GM21423 (cell line): Measurements from ENCODE around the gene CDH3.

Source experiments
- ATAC-seq: cut with Tn5 transposase; IDR thresholded peaks from one replicate; pipeline ENCODE4 v1.9.1; 2021; ENCODE audit warnings: mild to moderate bottlenecking, moderate library complexity; ENCODE audit not compliant: unreplicated experiment

Gene CDH3

DNA sequence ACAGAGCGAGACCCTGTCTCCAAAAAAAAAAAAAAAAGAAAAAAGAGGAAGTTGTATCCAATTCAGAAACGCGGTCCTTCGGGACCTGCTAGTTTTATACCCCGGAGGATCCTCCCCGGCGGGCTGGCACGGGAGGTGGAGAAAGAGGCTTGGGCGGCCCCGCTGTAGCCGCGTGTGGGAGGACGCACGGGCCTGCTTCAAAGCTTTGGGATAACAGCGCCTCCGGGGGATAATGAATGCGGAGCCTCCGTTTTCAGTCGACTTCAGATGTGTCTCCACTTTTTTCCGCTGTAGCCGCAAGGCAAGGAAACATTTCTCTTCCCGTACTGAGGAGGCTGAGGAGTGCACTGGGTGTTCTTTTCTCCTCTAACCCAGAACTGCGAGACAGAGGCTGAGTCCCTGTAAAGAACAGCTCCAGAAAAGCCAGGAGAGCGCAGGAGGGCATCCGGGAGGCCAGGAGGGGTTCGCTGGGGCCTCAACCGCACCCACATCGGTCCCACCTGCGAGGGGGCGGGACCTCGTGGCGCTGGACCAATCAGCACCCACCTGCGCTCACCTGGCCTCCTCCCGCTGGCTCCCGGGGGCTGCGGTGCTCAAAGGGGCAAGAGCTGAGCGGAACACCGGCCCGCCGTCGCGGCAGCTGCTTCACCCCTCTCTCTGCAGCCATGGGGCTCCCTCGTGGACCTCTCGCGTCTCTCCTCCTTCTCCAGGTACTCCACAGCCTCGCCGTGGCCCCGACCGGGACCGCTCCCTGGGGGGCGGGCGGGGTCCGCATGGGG, at the start of gene CDH3:
Gene CDH3, plus strand, starts transcription at position 596 of the 779 bp plus-strand sequence. Its CDS starts 70 bp downstream, at position 666.
- no peak for ATAC-seq

DNA sequence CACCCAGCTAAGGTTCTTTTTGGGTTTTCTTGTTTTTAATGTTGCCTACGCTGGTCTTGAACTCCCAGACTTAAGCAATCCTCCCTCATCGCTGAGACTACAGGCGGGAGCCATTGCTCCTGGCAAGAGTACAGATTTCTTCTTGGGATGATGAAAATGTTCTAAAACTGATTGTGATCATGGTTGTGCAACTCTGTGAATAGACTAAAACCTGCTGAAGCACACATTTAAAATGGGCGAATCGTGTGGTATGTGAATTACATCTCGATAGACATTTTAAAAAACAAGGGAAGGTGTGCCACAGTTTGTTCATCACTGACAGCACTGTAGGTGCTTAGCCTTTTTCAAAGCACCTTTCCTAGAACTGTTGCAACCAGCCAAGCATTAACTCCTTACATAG, 48.8 kb upstream of the CDH3 start:
- no peak for ATAC-seq

DNA sequence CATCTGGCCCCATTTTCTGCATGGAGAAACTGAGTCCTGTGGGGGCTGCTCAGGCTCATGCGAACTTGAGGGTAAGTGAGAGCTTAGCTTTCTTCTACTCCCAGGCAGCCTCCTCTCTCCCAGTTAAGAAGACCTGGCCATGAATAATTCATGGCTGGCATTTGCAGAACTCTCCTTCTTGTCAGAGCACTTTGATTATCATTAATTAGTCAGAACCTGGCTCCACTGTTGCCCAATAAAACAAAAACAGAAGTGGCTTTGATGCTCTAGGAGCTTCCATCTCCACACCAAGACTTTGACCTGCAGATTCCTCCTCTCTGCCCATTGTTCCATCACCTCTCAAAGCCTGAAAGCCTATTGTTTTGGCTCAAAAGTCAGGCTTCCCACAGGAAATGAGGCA, 45.5 kb upstream of the CDH3 start:
- no peak for ATAC-seq

DNA sequence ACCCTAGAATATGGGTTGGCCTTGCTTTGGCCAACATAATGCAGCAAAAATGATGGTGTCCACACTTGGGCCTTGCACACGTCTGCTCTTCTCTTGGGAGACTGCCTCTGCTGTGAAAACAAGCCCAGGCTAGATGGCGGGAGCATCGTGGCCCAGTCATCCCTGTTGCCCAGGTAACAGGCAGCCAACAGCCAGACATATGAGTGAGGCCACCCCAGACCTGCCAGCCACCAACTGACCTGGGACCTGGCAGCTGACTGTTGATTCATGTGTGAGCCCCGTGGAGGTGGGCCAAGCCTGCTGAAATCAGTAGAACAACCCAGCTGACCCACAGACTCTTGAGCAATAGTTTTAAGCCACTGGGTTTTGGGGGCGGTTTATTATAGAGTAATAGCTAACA, 39.4 kb upstream of the CDH3 start:
- ATAC-seq: no peak

DNA sequence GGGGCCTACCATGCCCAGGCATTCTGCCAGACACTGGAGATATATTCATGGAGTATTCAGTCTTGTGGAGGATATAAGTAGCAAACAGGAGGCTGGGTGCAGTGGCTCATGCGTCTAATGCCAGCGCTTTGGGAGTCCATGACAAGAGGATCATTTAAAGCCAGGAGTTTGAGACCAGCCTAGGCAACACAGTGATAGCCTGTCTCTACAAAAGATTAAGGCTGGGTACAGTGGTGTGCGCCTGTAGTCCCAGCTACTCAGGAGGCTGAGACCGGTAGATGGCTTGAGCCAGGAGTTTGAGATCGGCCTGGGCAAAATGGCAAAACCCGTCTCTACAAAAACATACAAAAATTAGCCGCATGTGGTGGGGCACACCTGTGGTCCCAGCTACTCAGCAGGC, 37.7 kb upstream of the CDH3 start:
- no peak for ATAC-seq

DNA sequence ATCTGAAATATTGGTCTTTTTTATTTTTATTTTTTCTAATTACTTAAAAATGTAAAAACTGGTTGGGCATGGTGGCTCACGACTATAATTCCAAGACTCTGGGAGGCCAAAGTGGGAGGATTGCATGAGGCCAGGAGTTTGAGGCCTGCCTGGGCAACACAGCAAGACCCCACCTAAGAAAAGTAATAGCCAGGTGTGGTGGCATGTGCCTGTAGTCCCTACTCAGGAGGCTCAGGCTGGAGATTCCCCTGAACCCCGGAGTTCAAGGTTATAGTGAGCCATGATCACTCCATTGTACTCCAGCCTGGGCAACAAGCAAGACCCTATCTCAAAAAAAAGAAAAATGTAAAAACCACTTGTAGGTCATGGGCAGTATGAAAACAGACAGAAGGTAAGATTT, 36.8 kb upstream of the CDH3 start:
- ATAC-seq: no peak

DNA sequence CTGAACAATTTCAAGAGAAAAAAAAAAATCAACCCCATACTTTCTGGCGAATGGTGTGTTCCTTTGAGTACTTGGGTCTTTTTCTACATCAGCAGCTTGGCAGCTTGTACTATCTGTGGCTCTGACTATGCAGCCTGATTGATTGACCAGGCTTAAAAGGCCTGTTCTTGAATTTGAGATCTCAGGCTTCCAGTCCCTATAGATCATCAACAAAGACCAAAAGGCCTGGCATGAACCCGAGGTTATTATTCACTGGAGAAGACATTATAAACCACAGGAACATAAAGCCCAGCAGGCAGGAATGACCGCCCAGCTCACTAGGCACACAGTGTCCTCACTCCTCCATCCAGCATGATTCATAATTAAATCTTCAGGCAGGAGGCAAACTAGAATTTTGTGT, 32.1 kb upstream of the CDH3 start:
- ATAC-seq: no peak

DNA sequence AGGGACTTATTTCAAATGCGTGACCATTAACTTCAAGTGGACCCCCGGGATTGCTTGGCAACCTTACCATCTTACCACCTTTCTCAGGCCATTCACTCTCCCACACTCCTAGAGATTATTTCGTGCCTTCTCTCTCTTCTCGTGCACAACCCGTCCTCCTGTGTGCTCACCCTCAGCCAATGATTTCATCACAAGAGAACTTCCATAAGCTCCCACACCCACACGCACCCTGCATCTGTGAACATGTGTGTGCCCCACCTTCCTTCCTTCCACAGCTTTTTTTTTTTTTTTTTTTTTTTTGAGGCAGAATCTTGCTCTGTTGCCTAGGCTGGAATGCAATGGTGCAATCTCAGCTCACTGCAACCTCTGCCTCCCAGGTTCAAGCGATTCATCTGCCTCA, 27.4 kb upstream of the CDH3 start:
- ATAC-seq: no peak

DNA sequence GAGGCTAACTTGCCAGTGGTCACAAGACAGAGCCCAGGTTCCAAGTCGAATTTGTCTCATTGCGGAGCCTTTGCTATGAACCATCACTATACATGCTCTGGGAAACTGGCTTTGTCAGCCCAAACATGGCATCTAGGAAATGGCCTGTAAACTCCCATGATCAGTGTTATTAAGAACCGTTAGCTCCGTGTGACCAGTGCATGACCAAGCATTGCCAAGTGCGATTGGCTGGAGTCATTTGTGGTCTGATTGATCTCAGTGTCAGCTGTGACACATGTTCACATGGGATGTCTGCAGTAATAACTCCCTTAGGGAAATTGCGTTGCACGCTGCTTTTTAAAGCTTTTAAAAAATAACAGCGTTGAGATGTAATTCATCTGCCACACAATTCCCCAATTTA, 18.6 kb upstream of the CDH3 start:
- ATAC-seq: no peak

DNA sequence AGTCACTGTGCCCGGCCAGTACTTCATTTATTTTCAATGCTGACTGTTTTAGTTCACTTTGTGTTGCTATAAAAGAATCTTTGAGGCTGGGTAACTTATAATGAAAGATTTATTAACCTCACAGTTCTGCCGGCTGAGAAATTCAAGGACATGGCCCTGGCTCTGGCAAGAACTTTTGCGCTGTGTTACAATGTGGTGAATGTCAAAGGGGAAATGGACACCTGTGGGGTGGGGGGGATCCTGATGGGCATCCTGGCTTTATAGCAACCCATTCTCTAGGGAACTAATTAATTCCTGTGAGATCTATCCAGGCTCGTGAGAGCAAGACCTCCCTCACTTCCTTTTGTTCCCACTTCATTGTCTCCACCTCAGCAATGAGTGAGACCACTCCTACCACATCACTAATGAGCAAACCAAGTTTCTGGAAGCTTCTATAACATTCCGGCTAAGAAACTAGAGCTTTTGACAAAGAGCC, 17.1 kb upstream of the CDH3 start:
- ATAC-seq: no peak

DNA sequence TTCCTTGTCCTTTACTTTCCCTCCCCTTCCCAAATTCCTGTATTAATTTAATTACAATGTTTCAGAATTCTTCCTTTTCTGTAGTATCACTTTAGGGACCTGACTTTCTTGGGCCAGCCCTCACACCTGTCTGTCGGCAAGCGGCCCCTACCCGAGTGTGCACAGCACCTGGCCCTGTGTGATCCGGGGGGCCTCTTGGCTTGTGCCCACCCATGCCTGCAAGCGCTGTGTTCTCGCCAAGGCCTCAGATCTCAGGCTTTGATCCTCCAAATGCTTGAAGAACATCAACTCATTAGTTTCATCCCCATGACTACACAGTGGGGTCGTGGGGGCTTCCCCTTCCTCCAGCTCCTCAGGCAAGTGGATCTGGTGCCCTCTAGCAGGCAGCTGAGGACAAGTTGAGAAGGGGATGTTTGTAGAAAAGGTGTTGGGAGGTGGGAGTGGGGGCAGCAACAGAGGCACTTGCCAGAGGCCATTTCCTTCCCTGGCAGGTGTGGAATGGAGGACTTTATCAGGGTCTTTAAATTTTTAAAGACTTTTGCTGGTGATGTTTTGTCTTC, 15.7 kb upstream of the CDH3 start:
- ATAC-seq: no peak

DNA sequence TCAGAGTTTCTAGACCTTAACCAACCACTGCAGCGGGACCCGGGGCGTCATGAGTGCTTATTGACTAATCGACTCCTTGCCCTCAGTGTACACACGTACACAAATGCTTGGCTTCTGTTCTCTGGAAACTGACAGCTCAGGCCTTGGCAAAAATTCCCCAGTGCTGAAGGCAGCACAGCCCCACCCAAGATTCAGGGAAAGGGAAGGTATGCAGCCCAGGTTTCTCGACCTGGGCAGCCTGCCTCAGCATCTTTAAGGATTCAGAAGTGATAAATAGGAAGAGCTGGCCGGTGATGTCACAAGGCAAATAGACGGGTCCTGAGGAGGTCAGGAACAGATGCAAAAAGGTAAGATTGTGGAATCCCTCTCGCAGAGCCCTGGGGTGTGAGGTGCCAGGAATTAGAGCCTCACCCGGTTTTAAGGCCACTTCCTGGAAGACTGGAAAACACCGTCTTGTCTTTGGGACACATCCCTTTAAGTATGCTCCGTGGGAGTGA, 9.0 kb upstream of the CDH3 start:
- no peak for ATAC-seq

DNA sequence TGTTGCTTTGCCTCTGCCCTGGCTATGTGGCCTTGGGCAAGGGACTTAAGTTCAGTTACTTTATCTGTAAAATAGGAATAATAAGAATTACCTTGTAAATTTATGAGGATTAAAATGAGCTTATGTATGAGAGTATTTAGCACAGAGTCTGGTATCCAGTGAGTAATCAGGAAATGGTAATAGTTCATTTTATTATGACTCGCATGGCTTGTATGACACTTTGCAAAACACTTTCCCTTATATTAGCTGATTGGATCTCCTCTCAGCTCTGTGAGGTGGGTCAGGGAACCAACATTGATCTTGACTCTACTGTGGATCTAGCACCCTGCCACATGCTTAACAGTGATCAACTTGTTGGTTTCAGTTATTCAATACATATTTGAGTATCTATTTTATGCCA, 8.3 kb upstream of the CDH3 start:
- ATAC-seq: no peak

DNA sequence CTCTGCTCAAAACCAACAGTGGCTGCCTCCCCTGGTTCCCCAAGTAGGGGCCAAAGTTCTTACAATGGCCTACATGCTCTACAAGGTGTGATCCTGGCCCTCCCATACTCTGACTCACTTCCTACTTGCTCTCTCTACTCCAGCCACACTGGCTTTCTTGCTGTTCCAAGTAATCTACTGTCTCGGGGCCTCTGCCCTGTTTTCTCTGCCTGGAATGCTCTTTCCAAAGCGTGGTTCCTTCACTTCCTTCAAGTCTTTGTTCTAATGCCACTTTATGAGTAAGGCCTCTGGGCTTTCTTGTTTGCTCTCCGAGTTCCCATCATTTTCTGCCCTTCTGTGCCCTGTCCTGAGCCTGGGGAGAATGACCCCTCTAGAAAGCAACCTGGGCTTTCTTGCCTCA, 4.1 kb upstream of the CDH3 start:
- ATAC-seq: no peak

DNA sequence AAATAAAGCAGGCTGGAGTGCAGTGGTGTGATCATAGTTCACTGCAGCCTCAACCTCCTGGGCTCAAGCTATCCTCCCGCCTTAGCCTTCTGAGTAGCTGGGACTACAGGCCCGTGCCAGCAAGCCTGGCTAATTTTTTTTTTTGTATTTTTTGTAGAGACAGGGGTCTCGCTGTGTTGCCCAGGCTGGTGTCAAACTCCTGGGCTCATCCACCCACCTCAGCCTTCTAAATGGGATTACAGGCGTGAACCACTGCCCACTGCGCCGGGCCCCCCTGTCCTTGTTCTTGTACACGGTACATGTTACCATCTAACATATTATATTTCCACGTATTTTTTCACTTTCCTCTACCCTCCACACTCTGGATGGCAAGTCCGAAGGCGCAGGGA, 3.1 kb upstream of the CDH3 start:
- ATAC-seq: no peak

DNA sequence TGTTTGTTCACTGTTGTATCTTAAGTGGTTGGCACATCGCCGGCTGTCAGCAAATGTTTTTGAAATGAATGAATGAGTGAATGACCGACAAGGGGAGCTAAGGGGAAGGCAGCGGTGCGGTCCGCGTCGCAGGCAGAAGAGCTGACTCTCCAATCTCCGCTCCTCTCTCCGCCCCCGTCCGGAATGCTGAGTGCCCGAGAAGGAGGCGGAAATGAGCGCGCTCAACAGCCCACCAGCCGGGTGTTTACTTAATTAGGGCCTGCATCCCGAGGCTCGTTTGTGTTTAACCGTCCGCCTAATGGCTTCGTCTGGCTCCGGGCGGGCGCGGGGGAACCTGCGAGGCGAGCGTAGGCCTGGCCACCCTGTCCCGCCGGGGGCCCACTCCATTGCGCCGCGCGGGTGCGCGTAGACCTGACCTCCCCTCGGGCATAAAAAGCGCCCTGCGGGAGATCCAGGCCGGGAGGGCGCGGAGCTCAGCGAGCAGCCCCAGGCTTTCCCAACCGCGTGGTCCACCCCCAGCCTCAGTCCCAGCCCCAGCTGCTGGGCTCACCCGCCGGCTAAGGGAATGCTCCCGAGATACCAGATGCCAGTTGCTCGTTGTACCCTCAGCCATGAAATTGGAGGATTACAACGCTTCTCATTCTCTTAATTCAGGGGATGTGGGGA, 2.5 kb upstream of the CDH3 start:
- no peak for ATAC-seq

DNA sequence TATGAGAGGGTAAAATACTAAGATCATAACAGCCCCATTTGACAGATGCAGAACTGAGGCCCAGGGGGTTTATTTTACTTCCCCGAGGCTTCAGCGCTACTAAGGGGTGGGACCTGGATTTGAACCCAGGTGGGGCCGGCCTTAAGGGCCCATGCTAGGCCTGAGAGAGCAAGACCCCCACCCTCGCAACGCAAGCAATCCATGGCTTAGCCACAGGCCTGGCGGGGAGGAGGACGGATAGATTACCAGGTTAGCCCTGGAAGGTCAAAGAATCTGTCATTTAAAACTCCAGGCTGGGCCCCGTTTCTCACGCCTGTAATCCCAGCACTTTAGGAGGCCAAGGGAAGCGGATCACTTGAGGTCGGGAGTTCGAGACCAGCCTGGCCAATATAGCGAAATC, 1.9 kb upstream of the CDH3 start:
- ATAC-seq: no peak

DNA sequence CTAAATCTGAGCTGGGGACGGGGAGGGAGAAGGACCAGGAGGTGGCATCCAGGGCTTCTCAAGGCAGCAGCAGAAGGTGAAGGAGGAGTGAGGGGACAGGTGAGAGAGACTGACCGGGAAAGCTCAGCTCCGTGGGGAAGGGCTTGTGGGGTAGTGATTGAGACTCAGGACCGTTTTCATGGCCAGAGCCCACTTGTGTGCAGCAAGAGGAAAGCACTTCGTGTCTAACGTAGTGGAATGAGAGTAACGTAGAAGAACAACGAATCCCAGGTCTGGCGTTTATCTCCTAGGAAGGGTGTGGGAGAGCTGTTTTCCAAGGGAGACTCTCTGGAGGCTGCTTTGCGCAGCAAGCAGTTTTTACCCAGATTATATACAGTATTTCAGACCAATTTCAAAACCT, 1.3 kb upstream of the CDH3 start:
- no peak for ATAC-seq

DNA sequence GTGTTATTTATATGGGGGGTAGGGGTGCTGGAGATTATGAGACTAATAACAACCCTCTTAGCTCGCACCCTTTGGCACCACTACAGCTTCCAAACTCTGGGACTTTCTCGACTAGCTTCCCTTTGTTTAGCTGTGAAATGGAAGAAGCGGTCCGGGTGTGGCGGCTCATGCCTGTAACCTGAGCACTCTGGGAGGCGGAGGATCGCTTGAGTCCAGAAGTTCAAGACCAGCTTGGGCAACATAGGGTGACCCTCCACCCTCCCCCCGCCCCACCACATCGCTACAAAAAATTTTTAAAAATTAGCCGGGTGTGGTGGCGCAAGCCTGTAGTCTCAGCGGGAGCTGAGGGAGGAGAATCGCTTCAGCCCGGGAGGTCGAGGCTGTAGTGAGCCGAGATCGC, 814 bp upstream of the CDH3 start:
- no peak for ATAC-seq

DNA sequence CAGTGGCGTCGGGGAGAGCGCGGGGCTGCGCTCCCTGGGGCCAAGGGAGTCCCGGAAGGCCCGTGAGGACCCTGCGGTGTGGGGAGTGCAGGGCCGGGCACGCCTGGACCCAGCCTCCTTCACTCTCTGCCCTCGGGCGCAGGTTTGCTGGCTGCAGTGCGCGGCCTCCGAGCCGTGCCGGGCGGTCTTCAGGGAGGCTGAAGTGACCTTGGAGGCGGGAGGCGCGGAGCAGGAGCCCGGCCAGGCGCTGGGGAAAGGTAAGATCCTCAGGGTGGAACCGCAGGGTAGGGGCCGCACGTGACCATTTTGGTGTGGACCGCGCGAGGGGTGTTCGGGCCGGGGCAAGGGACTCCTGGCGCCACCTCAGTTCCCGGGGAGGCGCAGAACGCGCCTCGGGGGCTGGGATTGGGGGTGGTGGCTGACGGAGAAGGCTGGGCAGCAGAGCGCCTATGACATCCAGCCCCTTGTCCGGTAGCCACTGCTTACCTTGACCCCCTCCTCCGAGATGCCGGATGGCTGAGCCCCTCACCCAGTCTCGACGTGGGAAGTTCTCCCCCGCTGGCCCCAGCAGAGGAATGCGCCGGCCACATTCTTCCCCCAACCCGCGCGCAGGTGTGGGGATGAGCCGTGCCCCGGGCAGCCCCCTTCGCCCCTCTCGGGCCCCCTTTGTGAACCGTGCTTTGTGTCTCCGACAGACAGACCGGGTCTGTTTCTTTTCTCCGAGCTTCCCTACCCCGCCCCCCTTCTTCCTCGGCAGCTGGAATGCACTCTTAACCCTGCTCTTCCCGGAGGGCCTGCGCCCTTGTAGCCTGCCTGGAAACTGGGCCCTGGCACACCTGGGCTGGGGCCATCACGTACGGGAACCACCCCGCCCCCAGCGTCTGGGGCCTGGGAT, 631 bp downstream of the CDH3 start:
- no peak for ATAC-seq
